H1 (cell line): ENCODE results near the gene TMCC3. TPM values are rescaled to one million over a fixed set of nuclear protein-coding genes. Genes with fewer than 3 reads are reported as not detected.

ENCODE experiments used
- RBBP5 ChIP-seq: IDR thresholded peaks from 2 replicates; pipeline ENCODE4 v1.7.1; 2012; ENCODE audit warnings: low read depth, mild to moderate bottlenecking, inconsistent platforms, low read length, moderate library complexity, borderline replicate concordance
- RFX5 ChIP-seq: IDR thresholded peaks from 2 replicates; pipeline ENCODE4 v1.6.1; 2011; ENCODE audit warnings: low read depth, low read length, improper control_type of control experiment, borderline replicate concordance
- TAF7 ChIP-seq: optimal IDR thresholded peaks from 2 replicates; pipeline ENCODE3; 2011; ENCODE audit warnings: low read depth, mild to moderate bottlenecking, inconsistent platforms, low read length, moderate library complexity, borderline replicate concordance
- TBP ChIP-seq: IDR thresholded peaks from 2 replicates; pipeline ENCODE4 v1.6.1; 2011; ENCODE audit warnings: low read depth, low read length, improper control_type of control experiment
- polyA plus RNA-seq, 7 experiments: library from polyadenylated mRNA; depleted of rRNA in 3 of 7; stranded (reverse) in 5 of 7; unstranded in 2 of 7; fragments of >200 nt in 5 of 7; fragments of 200-250 nt in 2 of 7; gene quantifications; 1 replicate in 5 of 7; 2 replicates in 1 of 7; 4 replicates in 1 of 7; pipeline versions ENCODE4 v1.2.1 to v1.2.3, GENCODE V29; 2011 to 2013; ENCODE audit warnings: missing spikeins in 2 of 7, mixed read lengths in 2 of 7
- total RNA-seq: library from RNA; stranded (reverse); fragmentation: NEBNext Ultra II Directional; extraction: Animal tissue kit (Norgen Biotek cat#: 25700); gene quantifications from 2 replicates; pipeline ENCODE4 v1.2.1, GENCODE V29; 2021

The TMCC3 gene
- total and polyA plus RNA-seq, 2 of the 8 experiments (the other 6 are each of a cell fraction or from before 2014, with no cell fraction given), result 1.7 to 4.1 TPM

GRCh38 chr12:94565683-94566082 is 84.7 kb downstream of the TMCC3 start (continued):
- TF ChIP-seq RBBP5 (no peak), TAF7 (no peak), TBP (no peak), RFX5 (no peak)
